ENCODE measurements around the gene TXK. TPM values are rescaled to one million over a fixed set of nuclear protein-coding genes. Genes with fewer than 3 reads are reported as not detected.

TXK gene
- total and polyA plus RNA-seq, 8 donors: 0.15 to 8.3 (median 1.2) TPM; not detected in 1

DNA sequence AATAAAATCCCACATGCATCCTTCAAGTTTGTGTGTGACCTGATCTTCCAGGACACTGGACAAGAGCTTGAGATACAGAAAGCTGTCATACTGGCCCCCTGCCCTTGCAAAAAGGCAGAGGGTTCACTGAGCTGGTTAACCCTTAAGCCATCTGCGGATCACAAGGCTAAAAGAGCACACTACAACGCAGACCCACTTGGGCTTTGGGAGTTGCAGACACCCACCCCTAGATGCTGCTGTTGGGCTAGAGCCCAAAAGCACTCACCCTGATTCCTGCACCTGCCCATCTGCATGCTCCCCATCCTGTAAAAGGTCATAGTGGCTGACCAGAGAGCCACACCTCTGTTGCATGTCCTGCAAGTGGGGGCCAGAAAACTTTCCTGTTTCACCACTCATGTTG lies 51.1 kb downstream of the TXK start:
- TF ChIP-seq POLR2AphosphoS5 (IDR thresholded peaks at IDR 0.05): no peak
- TF ChIP-seq POLR2A (IDR thresholded peaks at IDR 0.05): no peak
- Histone ChIP-seq H3K4me1 (peaks cover 0 to 6% (median 0%) of the 10 kb centered on the region in 4 donors), H3K27me3 (no peaks in the 10 kb centered on the region), H3K9me3 (no peaks in the 10 kb centered on the region), H3K36me3 (no peaks in the 10 kb centered on the region), H3K4me3 (no peak overlapping the region), H3K27ac (no peak overlapping the region)
- DNase-seq: no peak
- 69 to 86% (median 85%) methylated on average over 2 of the region's 2 CpGs for WGBS, 5 donors
- intact Hi-C loops (cut with DNase I; ENCODE audit: low total_unique reads): loop anchor here (10.0 kb wide), 2 partner anchors 78 to 148 kb away; no protein-coding TSS in a partner anchor

DNA sequence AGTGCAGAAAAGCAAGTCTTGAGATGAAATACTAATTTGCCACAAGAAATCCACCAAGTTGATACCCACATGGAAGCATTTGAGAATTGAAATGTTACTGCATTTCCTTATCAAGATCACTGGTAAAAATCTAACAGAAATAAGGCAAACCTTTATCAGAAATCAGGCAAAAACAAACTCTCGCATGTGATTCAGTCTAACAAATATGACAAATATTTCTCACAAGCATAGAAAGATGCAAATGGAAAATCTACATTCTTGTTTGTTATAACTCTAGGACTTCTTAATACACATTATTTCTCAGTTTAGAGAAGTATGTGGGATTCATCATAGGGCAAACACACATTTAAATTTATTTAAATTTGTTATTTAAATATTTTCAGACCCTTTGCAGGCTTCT lies 52.9 kb downstream of the TXK start:
- intact Hi-C loops (cut with DNase I; ENCODE audit: low total_unique reads): loop anchor here (10.0 kb wide), 2 partner anchors 76 to 146 kb away; no protein-coding TSS in a partner anchor
- H3K27ac ChIP-seq: no peak overlapping the region
- no peaks in the 10 kb centered on the region for H3K9me3 ChIP-seq
- TF ChIP-seq POLR2A (IDR thresholded peaks at IDR 0.05): no peak
- TF ChIP-seq EP300 (IDR thresholded peaks at IDR 0.05): no peak
- no peak for TF ChIP-seq CTCF (IDR thresholded peaks at IDR 0.05)
- TF ChIP-seq POLR2AphosphoS5 (IDR thresholded peaks at IDR 0.05): no peak
- 70 to 87% (median 80%) methylated on average over 1 of the region's 1 CpG for WGBS, 5 donors
- peaks cover 0 to 6% (median 0%) of the 10 kb centered on the region in 4 donors for H3K4me1 ChIP-seq
- DNase-seq: no peak
- H3K27me3 ChIP-seq: no peaks in the 10 kb centered on the region
- no peaks in the 10 kb centered on the region for H3K36me3 ChIP-seq
- H3K4me3 ChIP-seq: no peak overlapping the region

DNA sequence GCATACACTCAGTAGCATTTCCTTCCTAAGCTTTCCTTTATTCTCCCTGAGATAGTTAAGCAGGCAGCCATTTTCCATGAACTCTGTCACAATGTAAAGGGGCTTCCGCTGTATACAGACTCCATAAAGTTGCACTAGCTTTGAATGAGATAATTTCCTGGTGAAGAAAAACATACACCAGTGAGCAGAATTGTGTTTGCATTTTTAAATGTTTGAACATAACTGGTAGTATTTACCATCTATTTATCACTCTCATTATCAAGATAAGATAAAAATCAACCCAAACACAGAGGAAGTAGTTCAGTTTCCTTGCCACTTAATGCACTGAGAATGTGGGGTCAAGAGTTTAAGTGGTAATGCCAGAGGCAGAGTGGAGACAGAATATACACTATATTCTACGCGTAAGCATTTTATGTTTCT lies 54.1 kb downstream of the TXK start:
- 57 to 82% (median 76%) methylated on average over 3 of the region's 3 CpGs for WGBS, 5 donors
- Histone ChIP-seq H3K27ac (no peak overlapping the region), H3K4me3 (no peak overlapping the region), H3K9me3 (no peaks in the 10 kb centered on the region), H3K4me1 (peaks cover 0 to 6% (median 0%) of the 10 kb centered on the region in 4 donors), H3K36me3 (no peaks in the 10 kb centered on the region), H3K27me3 (no peaks in the 10 kb centered on the region)
- peak in 1 of 2 donors; percentile 19 for DNase-seq
- TF ChIP-seq POLR2A (IDR thresholded peaks at IDR 0.05) (no peak), POLR2AphosphoS5 (IDR thresholded peaks at IDR 0.05) (no peak), EP300 (IDR thresholded peaks at IDR 0.05) (no peak), CTCF (IDR thresholded peaks at IDR 0.05) (no peak)
- intact Hi-C loops (cut with DNase I; ENCODE audit: low total_unique reads): loop anchor here (10.0 kb wide), 2 partner anchors 75 to 145 kb away; no protein-coding TSS in a partner anchor

DNA sequence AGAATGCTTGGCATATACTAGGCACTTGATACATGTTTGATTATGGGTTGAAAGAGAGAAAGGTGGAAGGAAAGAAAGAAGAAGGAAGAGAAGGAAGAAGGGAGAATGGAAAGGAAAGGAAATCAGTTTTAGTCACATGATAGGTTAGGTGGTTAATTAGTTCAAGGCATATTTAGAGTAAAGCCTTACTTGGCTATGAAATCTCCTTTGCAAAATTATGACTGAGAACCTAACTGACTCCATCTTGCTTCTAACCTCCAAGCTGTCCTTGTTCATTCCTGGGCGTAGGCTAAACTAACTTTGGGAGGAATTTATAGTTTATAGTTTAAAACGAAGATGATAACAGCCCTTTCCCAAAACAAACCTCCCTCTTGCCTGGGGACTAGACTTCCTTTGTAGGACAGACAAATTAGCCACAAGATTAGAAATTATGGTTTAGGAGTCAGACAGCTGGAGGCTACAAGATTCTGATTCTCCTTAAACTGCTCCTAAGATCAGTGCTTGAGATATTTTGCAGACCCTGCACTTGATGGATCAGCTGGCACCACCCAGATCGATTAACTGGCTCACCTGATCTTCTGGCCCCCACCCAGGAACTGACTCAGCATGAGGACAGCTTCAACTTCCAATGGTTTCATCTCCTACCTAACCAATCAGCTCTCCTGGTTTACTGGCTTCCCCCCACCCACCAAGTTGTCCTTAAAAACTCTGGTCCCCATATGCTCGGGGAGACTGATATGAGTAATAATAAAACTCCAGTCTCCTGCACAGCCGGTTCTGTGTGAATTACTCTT lies 55.0 kb downstream of the TXK start:
- DNase-seq: no peak
- Histone ChIP-seq H3K9me3 (no peaks in the 10 kb centered on the region), H3K36me3 (no peaks in the 10 kb centered on the region), H3K4me3 (no peak overlapping the region), H3K27ac (no peak overlapping the region), H3K27me3 (no peaks in the 10 kb centered on the region), H3K4me1 (peaks cover 0 to 6% (median 0%) of the 10 kb centered on the region in 4 donors)
- WGBS, 5 donors: 59 to 70% (median 65%) methylated on average over 5 of the region's 5 CpGs
- no peak for TF ChIP-seq POLR2A (IDR thresholded peaks at IDR 0.05)
- no peak for TF ChIP-seq EP300 (IDR thresholded peaks at IDR 0.05)
- no peak for TF ChIP-seq POLR2AphosphoS5 (IDR thresholded peaks at IDR 0.05)
- TF ChIP-seq CTCF (IDR thresholded peaks at IDR 0.05): no peak
- intact Hi-C loops (cut with DNase I; ENCODE audit: low total_unique reads): no loop called here

DNA sequence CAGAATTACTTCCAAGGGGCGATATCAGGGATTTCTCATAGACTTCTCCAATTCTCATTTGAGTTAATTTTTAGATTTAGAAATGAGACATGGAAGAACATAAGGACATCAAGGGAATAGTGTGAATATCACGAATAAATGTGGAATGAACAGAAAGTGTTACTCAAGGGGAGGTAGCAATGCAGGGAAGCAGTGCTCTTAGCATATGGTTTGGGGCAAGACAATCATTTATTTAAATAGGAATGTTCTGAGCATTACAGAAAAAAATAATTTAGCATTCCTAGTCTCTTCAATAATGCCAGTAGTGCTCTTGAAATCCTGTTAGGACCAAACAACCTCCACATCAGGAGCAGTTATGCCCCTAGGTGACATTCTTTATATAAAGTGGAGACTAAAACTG lies 55.6 kb downstream of the TXK start:
- TF ChIP-seq POLR2AphosphoS5 (IDR thresholded peaks at IDR 0.05) (no peak), POLR2A (IDR thresholded peaks at IDR 0.05) (no peak), EP300 (IDR thresholded peaks at IDR 0.05) (no peak), CTCF (IDR thresholded peaks at IDR 0.05) (no peak)
- intact Hi-C loops (cut with DNase I; ENCODE audit: low total_unique reads): no loop called here
- Histone ChIP-seq H3K27me3 (no peaks in the 10 kb centered on the region), H3K36me3 (no peaks in the 10 kb centered on the region), H3K27ac (no peak overlapping the region), H3K9me3 (no peaks in the 10 kb centered on the region), H3K4me3 (no peak overlapping the region), H3K4me1 (peaks cover 0 to 6% (median 0%) of the 10 kb centered on the region in 4 donors)
- DNase-seq: no peak
- 62 to 95% (median 90%) methylated on average over 2 of the region's 2 CpGs for whole genome bisulfite sequencing, 5 donors
